K562 (cell line): ENCODE data around the gene CACNA1I. TPM values are rescaled to one million over a fixed set of nuclear protein-coding genes. Genes with fewer than 3 reads are reported as not detected.

Source experiments
- CBX3 ChIP-seq, 2 experiments: IDR thresholded peaks; 1 replicate in 1 of 2; 2 replicates in 1 of 2; pipeline ENCODE4 v1.6.1; 2012; ENCODE audit warnings: inconsistent platforms in 2 of 2, low read length in 2 of 2, borderline replicate concordance in 1 of 2, control low read depth in 1 of 2
- DACH1 ChIP-seq: fragments of 450-650 bp; IDR thresholded peaks from 2 replicates; pipeline ENCODE4 v1.6.1; 2018; ENCODE audit not compliant: partially characterized antibody
- E2F5 ChIP-seq: sonication (generic); formaldehyde crosslinking; IDR thresholded peaks from 2 replicates; pipeline ENCODE4 v1.8.0; 2022; ENCODE audit warnings: mild to moderate bottlenecking, missing genetic modification reagents
- ELF1 ChIP-seq: fragments of 200-800 bp; sonication (Bioruptor generic); IDR thresholded peaks from 2 replicates; pipeline ENCODE4 v1.6.1; 2016; ENCODE audit warnings: missing genetic modification characterization, missing compliant biosample characterization
- FOXK2 ChIP-seq, 2 experiments: fragments of 450-650 bp; IDR thresholded peaks in 1 of 2; conservative IDR thresholded peaks in 1 of 2; 2 replicates each; pipeline ENCODE4 v1.6.1; 2016; ENCODE audit warnings: low read depth in 2 of 2, mild to moderate bottlenecking in 1 of 2
- KLF13 ChIP-seq: fragments of 450-650 bp; IDR thresholded peaks from 2 replicates; pipeline ENCODE4 v1.6.1; 2016; ENCODE audit warnings: missing genetic modification characterization, low read depth, mild to moderate bottlenecking, missing compliant biosample characterization, moderate library complexity, borderline replicate concordance
- NRF1 ChIP-seq, 2 experiments: fragments of 450-650 bp; IDR thresholded peaks in 1 of 2; conservative IDR thresholded peaks in 1 of 2; 2 replicates each; pipeline ENCODE4 v1.6.1; 2014; ENCODE audit warnings: mild to moderate bottlenecking in 2 of 2
- POLR2A ChIP-seq: fragments of 450-650 bp; conservative IDR thresholded peaks from 2 replicates; pipeline ENCODE4 v1.6.1; 2016
- POLR3A ChIP-seq: IDR thresholded peaks from 2 replicates; pipeline ENCODE4 v1.6.1; 2011; ENCODE audit warnings: borderline replicate concordance, mild to moderate bottlenecking, moderate library complexity; ENCODE audit not compliant: insufficient read length, insufficient read depth; ENCODE audit errors: extremely low read depth
- RBBP5 ChIP-seq: fragments of 200-600 bp; sonication (generic); IDR thresholded peaks from 2 replicates; pipeline ENCODE4 v1.6.1; 2012; ENCODE audit warnings: borderline replicate concordance, mild to moderate bottlenecking, low read length, control low read depth, inconsistent platforms; ENCODE audit not compliant: insufficient read depth, poor library complexity, severe bottlenecking
- RFX1 ChIP-seq: fragments of 450-650 bp; IDR thresholded peaks from 2 replicates; pipeline ENCODE4 v1.6.1; 2016; ENCODE audit warnings: mild to moderate bottlenecking, moderate library complexity
- RNF2 ChIP-seq: sonication (generic); IDR thresholded peaks from 2 replicates; pipeline ENCODE4 v1.6.1; 2016
- SIN3A ChIP-seq, 2 experiments: fragments of 150-350 bp in 1 of 2; IDR thresholded peaks; 2 replicates each; pipeline ENCODE4 v1.6.1; 2011 to 2016; ENCODE audit warnings: borderline replicate concordance in 2 of 2, low read depth in 2 of 2, low read length in 2 of 2, mild to moderate bottlenecking in 2 of 2, moderate library complexity in 2 of 2; ENCODE audit not compliant: control insufficient read depth in 1 of 2
- SMAD4 ChIP-seq: fragments of 250-450 bp; sonication (Bioruptor Pico); conservative IDR thresholded peaks from 2 replicates; pipeline ENCODE4 v1.8.0; 2021; ENCODE audit warnings: inconsistent platforms, mild to moderate bottlenecking, moderate library complexity
- SP2 ChIP-seq: IDR thresholded peaks from 2 replicates; pipeline ENCODE4 v1.6.1; 2011; ENCODE audit warnings: mild to moderate bottlenecking, low read depth, low read length, moderate library complexity; ENCODE audit not compliant: poor library complexity, severe bottlenecking; ENCODE audit errors: extremely low read depth
- XRCC5 ChIP-seq: fragments of 200-400 bp; formaldehyde crosslinking; IDR thresholded peaks from 2 replicates; pipeline ENCODE4 v1.6.1; 2017; ENCODE audit warnings: low read depth, mild to moderate bottlenecking, low read length
- ZNF121 ChIP-seq: sonication (generic); formaldehyde crosslinking; conservative IDR thresholded peaks from 2 replicates; pipeline ENCODE4 v1.8.0; 2022; ENCODE audit warnings: missing genetic modification reagents
- ZNF431 ChIP-seq: sonication (generic); formaldehyde crosslinking; IDR thresholded peaks from 2 replicates; pipeline ENCODE4 v1.8.0; 2022; ENCODE audit warnings: mild to moderate bottlenecking, missing genetic modification reagents
- ZNF764 ChIP-seq: fragments of 250-450 bp; sonication (Bioruptor Pico); IDR thresholded peaks from 2 replicates; pipeline ENCODE4 v1.4.0; 2020; ENCODE audit warnings: low read depth, mild to moderate bottlenecking, moderate library complexity
- polyA plus RNA-seq, 8 experiments: library from polyadenylated mRNA; depleted of rRNA in 4 of 8; stranded (reverse) in 5 of 8; unstranded in 3 of 8; fragments of >200 nt; fragmentation: Nextera tagmentation in 2 of 8; fragmentation: Illumina TruSeq in 1 of 8; extraction: Ambion mirVana in 2 of 8; extraction: Trizol in 1 of 8; gene quantifications; 2 replicates each; pipeline versions ENCODE4 v1.2.1 to v1.2.3, GENCODE V29; 2011 to 2014; ENCODE audit warnings: inconsistent platforms in 1 of 8, missing spikeins in 1 of 8
- total RNA-seq, 7 experiments: library from RNA; depleted of rRNA in 6 of 7; stranded (reverse); fragments of >200 nt in 6 of 7; fragmentation: Illumina TruSeq in 2 of 7; extraction: Trizol in 2 of 7; gene quantifications; 2 replicates each; pipeline versions ENCODE4 v1.2.1 to v1.2.3, GENCODE V29; 2011 to 2021; ENCODE audit warnings: low replicate concordance in 1 of 7
- TF ChIP-seq, protein P1 (sequence below): fragments of 450-650 bp; IDR thresholded peaks from 2 replicates; pipeline ENCODE4 v1.6.1; 2018; ENCODE audit not compliant: partially characterized antibody
- TF ChIP-seq, protein P2 (sequence below): fragments of 250-450 bp; sonication (Bioruptor Pico); IDR thresholded peaks from 2 replicates; pipeline ENCODE4 v1.8.0; 2021; ENCODE audit warnings: moderate library complexity, mild to moderate bottlenecking, inconsistent platforms

Gene CACNA1I
- total and polyA plus RNA-seq, 9 of the 15 experiments (the other 6 are each of a cell fraction or from before 2014, with no cell fraction given) = 0.01 to 0.79 (median 0.32) TPM; not detected in 1

DNA sequence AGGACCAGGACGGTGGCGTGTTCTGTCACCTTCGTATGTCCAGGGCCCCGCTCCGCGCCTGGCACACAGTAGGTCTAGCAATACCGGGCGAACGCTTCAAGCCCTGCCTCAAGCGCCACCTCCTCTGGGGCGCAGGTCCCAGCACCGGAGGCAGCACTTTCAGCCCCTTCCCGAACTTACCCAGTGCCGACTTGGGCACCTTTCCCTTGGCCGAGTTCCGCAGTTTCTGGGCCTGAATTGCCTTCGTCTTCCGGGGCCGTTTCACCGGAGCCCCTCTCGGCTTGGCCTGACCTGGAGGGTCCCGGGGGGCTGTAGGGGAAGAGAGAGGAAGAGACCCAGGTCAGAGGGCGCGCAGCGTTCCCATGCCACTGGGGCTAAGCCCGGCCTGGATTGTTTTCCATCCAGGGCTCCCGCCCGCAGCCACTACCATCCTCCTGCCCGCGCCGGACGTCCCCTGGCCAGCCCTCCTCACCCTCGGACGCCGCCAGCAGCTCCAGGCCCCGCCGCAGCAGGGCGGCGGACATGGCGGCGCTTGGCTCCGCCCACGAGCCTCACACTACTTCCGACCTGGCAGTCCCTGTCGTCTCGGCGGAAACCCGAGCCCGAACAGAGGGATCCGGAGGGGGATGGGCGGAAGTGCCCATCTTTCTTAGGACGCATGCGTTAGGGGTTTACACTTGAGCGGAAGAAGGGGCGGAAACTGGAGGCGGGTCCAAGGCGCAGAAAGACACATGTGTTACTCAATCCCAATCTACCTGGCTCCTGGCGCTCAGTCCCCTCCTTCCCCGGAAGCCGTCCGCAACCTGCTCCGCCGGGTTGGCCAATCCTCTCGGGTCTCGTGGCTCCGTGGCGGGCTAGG, 38.1 kb upstream of the CACNA1I start, which contains the start of gene RPS19BP1 (continued):
- TF ChIP-seq RBBP5 = peak; percentile 70
- TF ChIP-seq ZNF431 (CRISPR knock-in tag) = no peak
- TF ChIP-seq POLR2A = peak; percentile 88
- TF ChIP-seq CBX3 (IDR thresholded peaks at IDR 0.05; ENCODE audit: borderline replicate concordance in 1 of 2, low read length in 2 of 2) = 0 out of 3 replicates have a peak, but pooled peaks of 1 of the 2 experiments have one; percentile 16
- TF ChIP-seq ZNF121 = no peak; the same call in 1 of the 2 replicates
- TF ChIP-seq SIN3A (IDR thresholded peaks at IDR 0.05; ENCODE audit: borderline replicate concordance in 2 of 2, control insufficient read depth in 1 of 2, low read depth in 2 of 2, low read length in 2 of 2) = peak; percentile 58 to 67; a peak in 1 of 4 replicates
- no peak for TF ChIP-seq POLR3A
- TF ChIP-seq RFX1 = no peak
- TF ChIP-seq NRF1 (conservative IDR thresholded peaks at IDR 0.05 in 1 of 2, IDR thresholded peaks at IDR 0.05 in 1 of 2) = peak; percentile 94 to 95
- TF ChIP-seq RNF2 = no peak
- TF ChIP-seq ELF1 = peak; percentile 92
- TF ChIP-seq KLF13 (tag) = no peak
- peak; percentile 48 for TF ChIP-seq SP2
- TF ChIP-seq, protein P1, sequence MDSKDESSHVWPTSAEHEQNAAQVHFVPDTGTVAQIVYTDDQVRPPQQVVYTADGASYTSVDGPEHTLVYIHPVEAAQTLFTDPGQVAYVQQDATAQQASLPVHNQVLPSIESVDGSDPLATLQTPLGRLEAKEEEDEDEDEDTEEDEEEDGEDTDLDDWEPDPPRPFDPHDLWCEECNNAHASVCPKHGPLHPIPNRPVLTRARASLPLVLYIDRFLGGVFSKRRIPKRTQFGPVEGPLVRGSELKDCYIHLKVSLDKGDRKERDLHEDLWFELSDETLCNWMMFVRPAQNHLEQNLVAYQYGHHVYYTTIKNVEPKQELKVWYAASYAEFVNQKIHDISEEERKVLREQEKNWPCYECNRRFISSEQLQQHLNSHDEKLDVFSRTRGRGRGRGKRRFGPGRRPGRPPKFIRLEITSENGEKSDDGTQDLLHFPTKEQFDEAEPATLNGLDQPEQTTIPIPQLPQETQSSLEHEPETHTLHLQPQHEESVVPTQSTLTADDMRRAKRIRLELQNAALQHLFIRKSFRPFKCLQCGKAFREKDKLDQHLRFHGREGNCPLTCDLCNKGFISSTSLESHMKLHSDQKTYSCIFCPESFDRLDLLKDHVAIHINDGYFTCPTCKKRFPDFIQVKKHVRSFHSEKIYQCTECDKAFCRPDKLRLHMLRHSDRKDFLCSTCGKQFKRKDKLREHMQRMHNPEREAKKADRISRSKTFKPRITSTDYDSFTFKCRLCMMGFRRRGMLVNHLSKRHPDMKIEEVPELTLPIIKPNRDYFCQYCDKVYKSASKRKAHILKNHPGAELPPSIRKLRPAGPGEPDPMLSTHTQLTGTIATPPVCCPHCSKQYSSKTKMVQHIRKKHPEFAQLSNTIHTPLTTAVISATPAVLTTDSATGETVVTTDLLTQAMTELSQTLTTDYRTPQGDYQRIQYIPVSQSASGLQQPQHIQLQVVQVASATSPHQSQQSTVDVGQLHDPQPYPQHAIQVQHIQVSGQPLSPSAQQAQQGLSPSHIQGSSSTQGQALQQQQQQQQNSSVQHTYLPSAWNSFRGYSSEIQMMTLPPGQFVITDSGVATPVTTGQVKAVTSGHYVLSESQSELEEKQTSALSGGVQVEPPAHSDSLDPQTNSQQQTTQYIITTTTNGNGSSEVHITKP = peak; percentile 10
- no peak for TF ChIP-seq XRCC5
- no peak for TF ChIP-seq E2F5 (CRISPR knock-in tag)
- no peak for TF ChIP-seq ZNF764 (CRISPR knock-in tag)
- TF ChIP-seq DACH1 = no peak
- peak; percentile 81 to 88 for TF ChIP-seq FOXK2 (conservative IDR thresholded peaks at IDR 0.05 in 1 of 2, IDR thresholded peaks at IDR 0.05 in 1 of 2; ENCODE audit: low read depth in 2 of 2)
- TF ChIP-seq, protein P2, sequence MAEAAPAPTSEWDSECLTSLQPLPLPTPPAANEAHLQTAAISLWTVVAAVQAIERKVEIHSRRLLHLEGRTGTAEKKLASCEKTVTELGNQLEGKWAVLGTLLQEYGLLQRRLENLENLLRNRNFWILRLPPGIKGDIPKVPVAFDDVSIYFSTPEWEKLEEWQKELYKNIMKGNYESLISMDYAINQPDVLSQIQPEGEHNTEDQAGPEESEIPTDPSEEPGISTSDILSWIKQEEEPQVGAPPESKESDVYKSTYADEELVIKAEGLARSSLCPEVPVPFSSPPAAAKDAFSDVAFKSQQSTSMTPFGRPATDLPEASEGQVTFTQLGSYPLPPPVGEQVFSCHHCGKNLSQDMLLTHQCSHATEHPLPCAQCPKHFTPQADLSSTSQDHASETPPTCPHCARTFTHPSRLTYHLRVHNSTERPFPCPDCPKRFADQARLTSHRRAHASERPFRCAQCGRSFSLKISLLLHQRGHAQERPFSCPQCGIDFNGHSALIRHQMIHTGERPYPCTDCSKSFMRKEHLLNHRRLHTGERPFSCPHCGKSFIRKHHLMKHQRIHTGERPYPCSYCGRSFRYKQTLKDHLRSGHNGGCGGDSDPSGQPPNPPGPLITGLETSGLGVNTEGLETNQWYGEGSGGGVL (CRISPR knock-in tag) = no peak
- 0 out of 2 replicates have a peak, but pooled peaks have one; percentile 44 for TF ChIP-seq SMAD4 (CRISPR knock-in tag)
